Glomerular endothelial cell (primary cell): ENCODE results near the gene SLIT2. TPM values are rescaled to one million over a fixed set of nuclear protein-coding genes. Genes with fewer than 3 reads are reported as not detected.
A peak's percentile ranks its signal among the peaks of the same experiment; 100 is the strongest.

Source experiments
- DNase-seq: peaks from one replicate; pipeline ENCODE4 v3.0.0-alpha.2; 2011; ENCODE audit warnings: low read depth, low spot score; ENCODE audit errors: extremely low read depth
- total RNA-seq: library from RNA; depleted of rRNA; stranded (reverse); fragments of >200 nt; gene quantifications from 2 replicates; pipeline ENCODE4 v1.2.3, GENCODE V29; 2015

SLIT2 gene
- total RNA-seq, 1 donor from 2014 or later: 6.6 TPM

- no peak for DNase-seq
These were observed 46.8 kb downstream of the SLIT2 start for GRCh38 chr4:20298455-20298854.

DNA sequence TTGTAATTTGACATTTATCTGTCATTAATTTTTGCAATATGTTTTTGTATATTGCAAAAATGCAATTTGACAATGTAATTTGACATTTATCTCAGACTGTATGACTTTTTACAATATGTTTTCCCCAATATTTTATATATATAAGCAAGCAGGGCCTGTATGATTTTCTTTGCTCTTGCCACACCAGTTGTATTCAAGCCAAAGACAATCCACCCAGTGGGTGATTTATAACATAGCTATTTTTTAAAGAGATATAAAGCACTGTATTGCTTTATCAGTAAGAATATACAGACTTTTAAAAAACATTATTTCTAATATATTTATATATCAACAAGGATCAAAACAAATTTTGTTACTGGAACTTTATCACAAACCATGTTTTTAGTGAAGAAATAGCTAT, 47.3 kb downstream of the SLIT2 start:
- no peak for DNase-seq

DNA sequence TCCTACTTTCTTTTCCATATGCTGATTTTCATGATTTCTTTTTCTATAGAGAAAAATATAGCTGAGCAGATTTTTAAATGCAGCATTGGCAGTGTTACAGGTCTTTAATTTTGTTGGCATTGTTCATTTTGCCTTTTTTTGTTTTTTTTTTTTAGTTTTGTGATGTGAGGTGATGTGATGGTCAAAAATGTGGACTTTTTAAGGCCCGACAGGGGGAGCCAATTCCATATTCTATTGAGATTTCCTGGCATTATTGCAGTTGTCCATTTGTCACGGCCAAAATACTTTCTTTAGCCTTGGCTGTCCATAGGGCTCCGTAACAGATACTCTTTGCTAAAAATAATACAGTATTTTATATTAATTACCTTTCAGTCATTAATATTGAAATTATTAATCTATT, 47.8 kb downstream of the SLIT2 start:
- DNase-seq: peak; percentile 52

DNA sequence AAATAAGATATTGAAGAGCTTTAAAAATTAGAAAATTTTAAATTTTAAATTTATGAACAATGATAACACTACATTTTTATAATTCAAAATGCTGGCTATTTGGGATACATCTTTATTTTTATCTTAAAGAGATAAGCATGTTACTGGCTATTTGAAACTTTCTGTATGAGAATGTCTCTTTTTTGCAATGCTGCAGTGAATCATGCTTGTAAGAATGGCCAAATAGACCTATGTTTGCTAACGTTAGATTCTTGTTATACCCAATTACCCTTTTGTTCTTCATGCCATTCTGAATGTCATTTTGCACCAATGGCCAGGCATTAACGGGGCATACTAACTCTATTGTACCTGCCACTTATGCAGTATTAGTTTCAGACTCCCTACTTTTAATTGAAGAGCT, 49.5 kb downstream of the SLIT2 start:
- no peak for DNase-seq
